Measurements from ENCODE around the gene STYXL1.
"Not testable (repeated sequence)": the region's sequence is repeated elsewhere in the genome, so short reads cannot be mapped to it uniquely, and the experiment has no call there.

The STYXL1 gene

DNA sequence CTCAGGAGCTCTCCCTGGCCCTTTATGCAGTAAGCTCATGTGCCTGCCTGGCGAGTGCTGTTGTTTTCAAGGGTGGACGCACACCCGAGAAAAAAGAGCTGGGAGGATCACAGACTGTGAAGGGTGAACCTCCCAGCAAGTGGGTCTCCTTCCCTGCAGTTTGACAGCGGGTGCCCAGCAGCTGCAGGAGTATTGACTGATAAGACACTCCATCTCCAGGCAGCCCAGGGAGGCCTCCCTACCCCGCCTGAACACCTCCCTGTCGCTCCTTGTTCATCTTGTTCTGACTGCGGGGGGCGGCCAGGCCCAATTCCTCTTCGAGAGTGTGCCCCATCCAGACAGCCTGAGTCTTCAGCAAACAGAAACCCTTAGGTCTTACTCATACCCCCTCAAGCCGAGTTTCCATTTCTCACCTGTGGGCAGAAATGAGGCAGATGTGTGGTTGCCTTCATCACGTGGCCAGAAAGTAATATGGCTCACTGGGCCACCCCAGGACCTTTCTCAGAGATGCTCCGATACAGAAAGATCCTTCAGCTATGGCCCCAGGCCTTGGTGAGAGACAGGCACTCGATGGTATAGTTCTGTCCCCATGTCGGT lies 17.3 kb upstream of the STYXL1 start:
- DNase-seq (ENCODE audit: low spot score), result peak; percentile 27

DNA sequence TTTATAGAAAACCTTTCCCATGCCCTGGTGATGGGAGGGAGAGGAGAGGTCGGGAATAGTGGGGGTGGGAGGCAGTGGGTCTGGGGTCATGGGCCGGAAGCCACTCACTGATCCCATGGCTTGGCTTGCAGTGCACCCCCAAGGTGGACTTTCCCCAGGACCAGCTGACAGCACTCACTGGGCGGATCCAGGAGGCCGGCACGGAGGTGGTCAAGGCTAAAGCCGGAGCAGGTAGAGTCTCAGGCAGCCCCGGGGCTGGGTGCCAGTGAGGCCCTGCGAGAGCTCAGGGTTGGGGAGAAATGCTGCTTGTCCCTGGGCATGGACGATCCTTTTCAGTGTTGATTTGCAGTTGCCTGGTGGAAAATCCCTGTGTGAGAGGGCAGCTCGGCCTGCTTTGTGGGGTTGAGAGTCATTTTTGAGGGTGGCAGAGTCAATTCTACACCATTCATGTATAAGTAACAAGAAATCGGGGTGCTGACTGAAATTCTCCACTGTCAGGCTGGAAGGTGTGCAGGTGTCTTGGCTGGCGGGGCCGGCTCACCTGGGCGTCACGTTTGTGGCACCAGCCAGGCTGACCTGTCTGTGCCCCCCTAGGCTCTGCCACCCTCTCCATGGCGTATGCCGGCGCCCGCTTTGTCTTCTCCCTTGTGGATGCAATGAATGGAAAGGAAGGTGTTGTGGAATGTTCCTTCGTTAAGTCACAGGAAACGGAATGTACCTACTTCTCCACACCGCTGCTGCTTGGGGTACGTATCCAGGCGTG lies 16.6 kb upstream of the STYXL1 start:
- DNase-seq (ENCODE audit: low spot score), result no peak

DNA sequence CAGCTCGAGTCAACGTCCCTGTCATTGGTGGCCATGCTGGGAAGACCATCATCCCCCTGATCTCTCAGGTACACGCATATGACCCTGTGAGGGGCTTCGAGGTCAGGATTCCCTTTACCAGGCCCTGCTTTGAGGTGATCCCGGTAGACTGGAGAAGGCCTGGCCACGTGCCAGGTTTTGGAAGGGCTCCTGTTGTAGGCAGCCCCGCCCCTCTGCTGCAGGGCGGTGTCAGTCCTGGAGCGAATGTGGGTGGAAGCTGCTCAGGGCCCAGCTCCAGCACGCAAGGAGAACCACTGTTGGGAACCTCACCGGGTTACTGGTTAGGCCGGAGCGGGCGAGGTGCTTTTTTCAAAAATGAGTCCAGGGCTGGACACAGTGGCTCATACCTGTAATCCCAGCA lies 15.7 kb upstream of the STYXL1 start:
- no peak for DNase-seq (ENCODE audit: low spot score)

DNA sequence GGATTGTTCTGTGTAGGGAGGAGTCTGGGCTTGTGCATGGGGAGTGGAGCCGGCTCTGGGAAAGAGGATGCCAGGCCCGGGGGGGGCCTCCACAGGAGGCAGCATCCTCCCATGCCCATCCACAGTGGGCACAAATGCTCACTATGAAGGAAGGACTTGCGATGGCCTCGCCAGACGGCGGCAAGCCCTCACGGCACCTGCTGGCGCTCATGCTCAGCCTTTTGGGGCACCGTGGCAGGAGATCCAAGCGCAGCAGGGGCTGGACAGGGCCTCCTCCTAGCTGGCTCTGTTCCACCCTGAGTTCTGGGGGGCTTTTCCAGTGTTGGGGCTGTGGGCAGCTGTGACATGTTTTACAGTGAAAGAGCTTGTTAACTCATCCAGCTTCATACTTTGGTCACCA lies 15.3 kb upstream of the STYXL1 start:
- no peak for DNase-seq (ENCODE audit: low spot score)

DNA sequence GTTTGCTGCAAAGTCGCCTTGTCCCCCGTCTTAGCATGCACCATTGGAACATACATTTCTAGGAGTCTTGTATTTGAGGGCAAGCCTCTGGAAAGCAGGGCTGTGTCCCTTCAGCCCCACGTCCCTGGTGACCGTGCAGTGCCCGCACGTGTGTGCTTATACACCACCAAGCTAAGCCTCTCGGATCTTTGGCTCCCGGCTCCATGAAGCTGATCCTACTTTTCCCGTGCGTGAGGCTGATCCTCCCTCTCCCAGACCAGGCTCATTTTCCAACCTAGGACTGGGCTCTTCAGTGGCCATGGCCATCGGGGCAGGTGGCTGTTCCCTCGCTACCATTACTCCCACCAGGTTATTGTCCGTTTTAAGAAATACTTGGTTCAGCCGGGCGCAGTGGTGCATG lies 14.5 kb upstream of the STYXL1 start:
- no peak for DNase-seq (ENCODE audit: low spot score)

DNA sequence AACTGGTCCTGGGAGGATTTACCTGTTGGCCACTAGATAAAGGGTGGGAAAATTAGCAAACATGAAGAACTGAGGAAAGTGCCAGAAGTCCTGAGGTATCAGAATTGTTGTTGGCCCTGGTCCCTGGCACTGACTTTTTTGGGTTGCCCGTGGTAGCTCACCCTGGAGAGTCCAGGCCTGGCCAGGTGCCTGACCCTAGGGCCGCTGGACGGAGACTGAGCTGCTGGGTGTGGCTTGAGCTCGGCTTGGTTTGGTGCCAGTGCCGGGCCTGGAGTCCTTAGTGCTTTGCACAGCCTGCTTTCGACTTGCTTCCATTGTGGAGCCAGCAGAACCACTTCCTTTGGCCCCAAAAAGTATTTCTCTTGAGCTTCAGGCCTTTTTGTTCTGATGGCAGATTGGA lies 13.0 kb upstream of the STYXL1 start:
- DNase-seq (ENCODE audit: low spot score), result no peak

DNA sequence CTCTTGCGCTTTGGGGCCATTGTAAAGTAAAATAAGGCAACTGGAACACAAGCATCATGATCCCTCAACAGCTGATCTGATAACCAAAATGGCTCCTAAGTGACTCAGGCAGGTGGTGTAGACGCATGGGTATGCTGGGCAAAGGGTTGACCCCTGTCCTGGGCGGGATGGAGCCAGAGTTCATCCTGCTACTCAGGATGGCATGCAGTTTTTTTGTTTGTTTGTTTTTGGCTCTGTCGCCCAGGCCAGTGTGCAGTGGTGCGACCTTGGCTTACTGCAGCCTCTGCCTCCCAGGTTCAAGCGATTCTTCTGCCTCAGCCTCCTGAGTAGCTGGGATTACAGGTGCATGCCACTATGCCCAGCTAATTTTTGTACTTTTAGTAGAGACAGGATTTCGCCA lies 10.9 kb upstream of the STYXL1 start:
- DNase-seq (ENCODE audit: low spot score), result not testable (repeated sequence)

DNA sequence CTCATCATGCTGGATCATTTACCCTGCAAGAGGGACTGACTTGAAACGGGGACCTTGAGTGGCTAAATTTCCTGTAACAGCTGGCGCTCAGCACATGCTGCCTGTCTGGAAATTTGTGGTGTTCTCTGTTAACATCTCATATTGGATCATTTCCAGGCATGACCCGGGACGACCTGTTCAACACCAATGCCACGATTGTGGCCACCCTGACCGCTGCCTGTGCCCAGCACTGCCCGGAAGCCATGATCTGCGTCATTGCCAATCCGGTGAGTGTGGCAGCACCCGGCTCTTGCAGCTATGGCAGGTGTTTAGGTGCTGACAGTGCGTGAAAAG lies 10.0 kb upstream of the STYXL1 start:
- no peak for DNase-seq (ENCODE audit: low spot score)

DNA sequence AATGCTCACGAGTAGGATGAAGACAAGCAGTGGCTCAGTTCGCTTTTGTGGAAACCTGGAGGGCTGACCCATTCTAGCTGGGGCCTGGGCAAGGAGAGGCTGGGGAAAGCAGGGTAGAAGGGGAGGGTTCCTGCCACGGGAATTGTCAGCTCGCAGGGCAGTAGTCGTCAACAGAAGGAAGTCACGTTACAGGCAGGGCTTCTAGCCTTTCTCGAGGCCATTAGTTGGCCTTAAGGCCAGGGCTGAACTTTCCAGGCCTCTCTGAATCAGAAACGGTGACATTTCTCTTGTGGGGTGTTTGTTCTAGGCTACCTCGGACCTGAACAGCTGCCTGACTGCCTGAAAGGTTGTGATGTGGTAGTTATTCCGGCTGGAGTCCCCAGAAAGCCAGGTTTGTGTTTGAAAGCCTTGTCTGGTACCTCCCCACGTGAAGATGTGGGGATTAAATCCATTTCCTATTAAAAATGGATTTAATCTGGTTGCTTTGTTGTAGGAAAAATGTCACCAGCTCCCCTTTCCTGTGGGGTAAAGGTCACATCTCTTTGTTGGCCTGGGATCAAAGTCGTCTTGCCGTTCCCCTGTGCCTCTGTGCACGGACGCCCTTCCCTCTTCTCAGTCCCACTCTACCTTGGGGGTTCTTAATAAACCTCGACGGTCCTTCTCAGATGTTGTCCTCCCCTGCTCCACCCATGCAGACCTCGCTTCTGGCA lies 9.5 kb upstream of the STYXL1 start:
- no peak for DNase-seq (ENCODE audit: low spot score)

DNA sequence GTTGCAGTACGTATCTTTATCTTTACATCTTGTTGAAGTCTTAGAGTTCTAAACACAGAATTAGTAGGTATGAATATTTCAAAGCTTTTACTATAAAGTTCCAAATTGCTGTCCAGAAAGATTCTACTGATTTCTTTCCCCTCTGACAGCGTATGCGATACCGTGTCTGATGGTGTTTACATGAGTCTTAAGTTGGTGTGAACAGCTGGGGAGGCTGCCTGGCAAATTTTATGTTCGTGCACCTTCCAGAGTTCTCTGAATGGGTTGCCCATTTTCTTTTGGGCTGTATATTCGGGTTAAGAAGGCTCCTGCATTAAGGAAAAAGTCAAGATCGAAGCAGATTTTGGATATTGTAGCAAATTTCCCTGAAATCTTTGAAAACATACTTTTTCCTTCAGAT lies 8.4 kb upstream of the STYXL1 start:
- no peak for DNase-seq (ENCODE audit: low spot score)

DNA sequence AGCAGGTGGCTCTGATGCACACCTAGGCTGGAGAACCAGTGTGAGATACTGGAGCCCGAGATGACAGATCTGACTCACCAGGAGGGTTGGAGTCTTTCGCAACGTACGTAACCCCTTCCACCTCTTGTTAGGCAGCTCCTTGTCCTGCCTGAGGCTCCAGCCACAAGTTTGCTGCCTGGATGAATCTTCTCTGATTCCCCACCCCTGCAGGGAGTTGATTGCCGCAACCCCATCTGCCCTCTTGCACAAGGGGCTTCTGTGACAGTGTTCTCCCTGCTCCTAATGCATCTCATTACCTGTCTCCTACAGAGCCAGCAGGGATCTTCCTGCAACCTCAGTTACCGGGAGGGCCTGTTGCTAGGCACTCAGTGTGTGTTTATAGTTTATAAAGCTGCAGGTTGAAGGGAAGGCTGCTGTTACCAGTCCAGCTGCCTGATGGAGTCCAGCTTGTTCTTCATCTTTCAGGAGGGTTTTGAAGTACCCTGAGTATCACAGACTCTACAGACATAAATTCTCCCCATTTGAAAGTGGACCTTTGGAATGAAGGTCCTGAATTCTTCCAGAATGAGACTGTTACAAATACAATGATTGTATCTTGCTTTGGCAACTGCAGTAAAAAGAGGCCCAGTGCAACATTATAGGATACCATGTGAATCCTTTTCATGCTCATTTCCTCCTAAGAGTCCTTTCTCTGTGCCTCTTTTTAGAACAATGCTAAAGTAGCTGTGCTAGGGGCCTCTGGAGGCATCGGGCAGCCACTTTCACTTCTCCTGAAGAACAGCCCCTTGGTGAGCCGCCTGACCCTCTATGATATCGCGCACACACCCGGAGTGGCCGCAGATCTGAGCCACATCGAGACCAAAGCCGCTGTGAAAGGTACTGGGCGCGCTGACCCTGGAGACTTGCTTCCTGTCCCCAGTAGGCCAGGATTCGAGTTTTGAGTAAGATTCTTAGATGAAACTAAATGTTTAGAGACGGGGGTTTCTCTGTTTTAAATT lies 6.6 kb upstream of the STYXL1 start:
- DNase-seq (ENCODE audit: low spot score), result peak; percentile 27

DNA sequence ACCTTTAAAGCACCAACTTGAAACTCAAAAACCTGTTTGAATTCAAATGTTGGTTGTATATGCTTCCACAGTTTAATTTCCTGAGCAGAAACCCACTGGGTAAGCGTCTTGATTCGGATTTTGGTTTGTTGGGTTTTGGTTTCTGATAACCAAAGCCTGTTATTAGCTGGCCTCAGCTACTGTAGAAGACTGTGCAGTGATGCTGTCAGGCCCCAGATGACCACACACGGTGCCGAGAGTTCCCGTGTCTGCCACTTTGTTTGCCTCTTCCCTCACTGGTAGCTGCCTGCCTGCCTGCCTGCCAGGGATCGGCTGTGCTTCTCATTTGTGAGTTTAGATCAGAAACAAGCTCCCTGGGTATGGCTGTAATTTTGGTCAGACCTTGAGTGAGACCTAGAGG lies 5.7 kb upstream of the STYXL1 start:
- DNase-seq (ENCODE audit: low spot score), result peak; percentile 12

DNA sequence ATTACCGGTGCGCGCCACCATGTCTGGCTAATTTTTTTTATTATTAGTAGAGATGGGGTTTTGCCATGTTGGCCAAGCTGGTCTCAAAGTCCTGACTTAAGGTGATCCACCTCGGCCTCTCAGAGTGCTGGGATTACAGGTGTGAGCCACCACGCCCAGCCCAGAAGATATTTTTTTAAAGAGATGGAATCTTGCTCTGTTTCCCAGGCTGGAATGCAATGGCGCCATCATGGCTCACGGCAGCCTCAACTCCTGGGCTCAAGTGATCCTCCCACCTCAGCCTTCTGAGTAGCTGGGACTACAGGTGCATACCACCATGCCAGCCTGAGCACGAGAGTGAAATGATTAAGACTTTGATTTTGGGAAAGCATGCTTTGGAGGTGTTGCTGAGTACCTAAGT lies 4.9 kb upstream of the STYXL1 start:
- not testable (repeated sequence) for DNase-seq (ENCODE audit: low spot score)

DNA sequence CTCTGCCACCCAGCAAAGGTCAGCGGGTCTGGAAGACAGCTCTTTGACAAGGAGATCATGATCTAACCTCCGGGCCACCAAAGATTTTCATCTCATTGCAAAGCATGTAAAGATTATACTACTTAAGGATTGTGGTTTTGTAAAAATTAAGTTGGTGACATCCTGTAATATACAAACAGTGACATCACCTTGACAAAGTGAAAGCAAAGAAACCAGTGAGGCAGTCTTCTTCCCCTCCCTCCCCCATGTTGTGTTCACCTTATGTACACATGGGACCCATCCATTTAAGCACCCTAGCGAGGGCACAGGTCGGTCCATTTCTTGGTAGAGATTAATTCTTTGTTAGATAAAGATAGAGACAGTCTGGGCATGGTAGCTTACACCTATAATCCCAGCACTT lies 4.0 kb upstream of the STYXL1 start:
- peak; percentile 38 for DNase-seq (ENCODE audit: low spot score)

DNA sequence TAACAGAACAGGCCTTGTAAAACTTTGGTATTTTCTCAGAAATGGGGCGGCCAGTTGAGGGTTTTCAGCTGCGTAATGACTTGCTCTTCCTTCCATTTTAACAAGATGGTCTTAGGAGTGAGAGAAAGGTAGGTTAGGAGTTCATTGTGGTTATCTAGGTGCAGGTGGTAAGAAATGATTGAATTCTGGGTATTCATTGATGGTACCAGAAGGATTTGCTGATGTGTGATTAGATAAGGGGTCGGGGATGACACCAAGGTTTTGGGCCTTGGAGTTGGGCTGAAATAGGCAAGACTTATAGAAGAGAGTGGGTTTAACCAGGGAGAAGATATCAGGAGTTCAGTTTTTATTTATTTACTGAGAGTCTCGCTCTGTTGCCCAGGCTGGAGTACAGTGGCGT lies 2.7 kb upstream of the STYXL1 start:
- DNase-seq (ENCODE audit: low spot score), result no peak

DNA sequence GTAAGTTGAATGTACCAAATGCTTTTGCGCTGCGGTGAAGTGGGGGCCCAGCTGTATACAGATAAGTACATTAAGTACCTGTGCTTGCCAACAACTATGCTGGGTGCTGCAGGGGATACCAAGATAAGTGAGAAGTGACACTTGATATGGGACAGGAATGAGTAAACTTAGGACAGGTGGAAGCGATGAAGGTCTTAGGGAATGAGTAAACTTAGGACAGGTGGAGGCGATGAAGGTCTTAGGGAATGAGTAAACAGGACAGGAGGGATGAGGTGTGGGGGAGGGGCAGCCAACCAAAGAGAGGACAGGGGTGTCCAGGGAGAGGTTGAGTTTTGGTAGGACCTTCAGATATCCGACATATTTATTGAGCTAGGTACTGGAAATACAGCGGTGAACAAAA lies 1.5 kb upstream of the STYXL1 start:
- no peak for DNase-seq (ENCODE audit: low spot score)

DNA sequence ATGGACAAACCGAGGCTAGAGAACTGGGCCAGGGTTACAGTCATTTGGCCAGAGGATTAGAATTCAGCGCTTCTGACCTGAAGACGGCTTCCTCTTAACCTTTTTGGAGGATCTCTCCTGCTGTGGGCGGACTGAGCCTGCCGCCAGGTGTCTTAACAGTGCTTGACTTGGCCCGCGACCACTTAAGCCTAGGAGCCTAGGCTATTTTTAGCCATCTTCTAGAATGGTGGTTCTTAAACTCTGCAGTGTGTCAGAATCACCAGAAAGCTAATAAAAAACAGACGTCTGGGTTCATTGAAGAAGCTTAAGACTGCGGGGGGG lies 828 bp upstream of the STYXL1 start:
- DNase-seq (ENCODE audit: low spot score), result peak; percentile 20

DNA sequence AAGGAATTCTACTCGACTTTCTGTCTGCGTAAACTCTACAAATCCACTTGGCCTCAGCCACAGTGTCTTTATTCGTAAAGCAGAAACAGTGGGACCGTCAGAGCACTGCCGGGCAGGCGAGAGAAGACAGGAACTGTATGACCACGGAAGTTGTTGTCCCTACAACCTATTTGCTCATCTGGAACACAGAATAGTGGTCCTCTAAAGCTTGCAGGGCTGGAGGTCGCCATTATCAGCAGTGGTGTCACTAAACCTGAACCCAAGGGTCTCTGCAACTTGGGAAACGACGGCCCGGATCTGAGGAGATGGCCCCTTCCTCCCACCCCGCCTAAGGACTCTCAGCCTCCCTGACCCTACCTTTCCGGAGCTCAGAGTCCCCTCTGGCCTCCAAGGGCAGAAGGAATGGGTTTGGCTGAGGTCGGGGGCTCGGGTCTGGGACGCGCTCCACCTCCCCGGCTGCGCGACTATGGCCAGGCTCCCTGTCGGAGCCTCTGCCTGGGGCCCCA lies 442 bp downstream of the STYXL1 start:
- DNase-seq (ENCODE audit: low spot score), result no peak

DNA sequence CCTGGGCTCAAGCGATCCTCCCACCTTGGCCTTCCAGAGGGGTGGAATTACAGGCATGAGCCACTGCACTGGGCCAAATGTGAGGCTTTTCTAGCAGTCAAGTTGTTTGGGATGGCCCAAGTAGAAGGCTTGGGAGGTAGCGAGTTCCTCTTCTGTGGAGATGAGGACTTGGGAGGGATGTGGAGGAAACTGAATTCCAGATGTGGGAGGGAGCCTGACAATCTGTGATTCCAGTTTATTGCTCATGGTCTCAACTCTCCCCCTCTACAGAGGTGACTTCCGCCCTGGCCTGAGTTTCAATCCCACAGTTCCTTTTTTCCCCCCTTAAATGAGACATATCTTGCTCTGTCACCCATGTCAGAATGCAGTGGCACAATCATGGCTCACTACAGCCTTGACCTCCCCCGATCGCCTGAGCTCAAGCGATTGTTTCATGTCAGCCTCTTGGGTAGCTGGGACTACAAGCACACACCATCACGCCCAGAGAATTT lies 3.4 kb downstream of the STYXL1 start:
- DNase-seq (ENCODE audit: low spot score), result no peak

DNA sequence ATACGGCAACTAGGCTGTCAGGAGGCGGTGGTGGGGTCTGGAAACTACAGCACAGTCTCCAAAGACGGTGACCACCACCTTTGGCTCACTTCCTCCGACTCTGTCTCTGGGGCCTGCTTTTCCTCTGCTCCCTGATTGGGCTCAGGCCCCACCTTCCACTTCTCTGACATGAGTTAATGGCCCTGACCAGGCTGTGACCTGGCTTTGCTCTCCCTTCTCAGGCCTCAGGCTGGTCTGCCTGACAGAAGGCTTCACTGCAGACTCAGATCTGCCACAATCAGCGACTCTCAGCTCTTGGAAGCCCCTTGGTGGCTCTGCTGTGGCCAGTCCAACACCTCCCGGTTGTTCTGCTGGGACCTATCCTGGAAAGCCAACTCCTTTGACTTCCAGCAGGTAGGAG lies 7.7 kb downstream of the STYXL1 start:
- DNase-seq (ENCODE audit: low spot score), result no peak

DNA sequence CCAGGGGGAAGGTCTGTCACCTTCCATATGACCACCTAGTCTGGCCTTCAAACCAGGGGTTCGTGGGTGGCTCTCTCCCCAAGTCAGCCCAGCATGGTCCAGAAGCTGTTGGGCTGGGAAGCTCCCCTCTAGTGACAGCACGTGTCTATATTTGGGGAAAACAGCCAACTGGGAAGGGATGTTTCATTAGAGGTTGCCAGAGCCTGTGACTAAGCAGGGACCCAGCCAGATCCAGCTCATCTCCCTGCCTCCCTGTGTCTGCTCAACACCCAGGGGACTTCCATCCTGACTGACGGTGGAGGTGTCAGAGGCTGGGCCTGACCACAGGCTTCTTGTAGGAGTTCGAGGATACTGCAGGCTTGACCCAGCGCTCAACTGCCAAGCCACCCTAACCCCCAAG lies 10.5 kb downstream of the STYXL1 start:
- no peak for DNase-seq (ENCODE audit: low spot score)

DNA sequence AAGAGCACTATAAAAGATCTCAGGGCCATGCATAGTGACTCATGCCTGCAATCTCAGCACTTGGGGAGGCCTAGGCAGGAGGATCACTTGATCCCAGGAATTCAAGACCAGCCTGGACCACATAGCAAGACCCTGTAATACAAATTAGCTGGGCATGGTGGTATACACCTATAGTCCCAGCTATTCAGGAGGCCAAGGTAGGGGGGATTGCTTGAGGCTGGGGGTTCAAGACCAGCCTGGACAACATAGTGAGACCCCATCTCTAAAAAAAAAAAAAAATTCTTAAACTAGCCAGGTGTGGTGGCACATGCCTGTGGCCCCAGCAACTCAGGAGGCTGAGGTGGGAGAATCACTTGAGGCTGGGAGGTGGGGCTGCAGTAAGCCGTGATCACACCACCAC lies 15.8 kb downstream of the STYXL1 start:
- DNase-seq (ENCODE audit: low spot score), result no peak

Data from activated CD4-positive, alpha-beta T cell treated with anti-CD3 and anti-CD28 coated beads, Interleukin-2, Interleukin-4, amounts not matched to agents 100 ng/mL and 50 ng/mL, durations not matched to agents 16 hours and 8 hours (primary cell).